Stimulated activated CD8-positive, alpha-beta memory T cell treated with anti-CD3 and anti-CD28 coated beads, Interleukin-7, amount 100 ng/mL, for 1 hour (primary cell): ENCODE results near the gene SSTR5.

Source experiments
- DNase-seq, 2 donors: peaks; one replicate each; pipeline ENCODE4 v3.0.0-alpha.2; 2020; ENCODE audit warnings: low read depth in 2 of 2

The SSTR5 gene

DNA sequence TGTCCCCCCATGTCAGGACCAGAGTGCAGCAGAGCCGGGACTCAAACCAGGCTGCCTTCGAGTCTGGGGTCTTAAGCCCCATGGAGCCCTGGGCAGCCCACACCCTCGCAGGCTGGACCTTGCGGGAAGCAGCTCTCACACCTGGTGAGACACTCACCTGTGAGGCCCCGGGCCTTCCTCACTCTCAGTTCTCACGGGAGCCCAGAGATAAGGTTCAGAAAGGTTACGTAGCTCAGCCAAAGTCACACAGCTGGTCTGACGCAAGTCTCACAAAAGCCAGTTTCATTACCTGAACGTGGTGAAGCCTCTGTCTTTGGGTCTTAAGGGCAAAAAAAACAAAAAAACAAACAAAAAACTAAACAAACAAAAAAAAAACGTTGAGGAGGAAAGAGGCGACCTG is 32.8 kb upstream of the SSTR5 start:
- DNase-seq, result no peak

- DNase-seq, result no peak
Observed at GRCh38 chr16:1040346-1040745, 32.2 kb upstream of the SSTR5 start.

GRCh38 chr16:1042049-1042744 is 30.4 kb upstream of the SSTR5 start:
- no peak for DNase-seq

GRCh38 chr16:1042866-1043265 is 29.7 kb upstream of the SSTR5 start:
- no peak for DNase-seq

DNA sequence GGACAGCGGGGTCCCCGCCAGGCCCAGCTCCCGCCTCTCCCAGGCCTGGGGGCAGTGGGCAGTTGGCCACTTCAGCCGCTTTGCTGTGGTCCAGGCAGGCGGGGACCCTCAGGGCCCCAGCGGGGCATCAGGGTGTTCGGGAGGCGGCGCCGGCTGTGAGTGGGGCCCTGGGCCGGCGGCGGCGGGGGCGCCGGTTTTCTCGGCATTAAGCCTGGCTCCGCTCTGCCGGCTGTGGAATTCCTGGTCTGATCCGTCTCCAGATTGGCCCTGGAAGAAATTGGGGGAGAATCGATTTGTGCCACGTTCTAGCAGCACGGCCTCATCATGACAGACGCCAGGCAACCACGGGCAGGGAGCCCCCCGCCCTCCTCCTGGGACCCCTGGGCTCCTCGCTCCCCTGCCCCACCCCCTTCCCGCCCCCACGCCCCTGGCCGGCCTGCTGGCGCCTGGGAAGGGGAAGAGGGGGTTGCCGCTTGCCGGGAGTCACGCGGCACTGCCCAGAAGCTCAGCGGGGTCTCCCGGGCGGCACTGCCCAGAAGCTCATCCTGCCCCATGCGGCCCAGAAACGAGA is 28.6 kb upstream of the SSTR5 start:
- DNase-seq, result no peak

GRCh38 chr16:1044460-1045309 is 27.9 kb upstream of the SSTR5 start:
- no peak for DNase-seq

- DNase-seq, result no peak
Observed at GRCh38 chr16:1045310-1045992, 27.1 kb upstream of the SSTR5 start.

DNA sequence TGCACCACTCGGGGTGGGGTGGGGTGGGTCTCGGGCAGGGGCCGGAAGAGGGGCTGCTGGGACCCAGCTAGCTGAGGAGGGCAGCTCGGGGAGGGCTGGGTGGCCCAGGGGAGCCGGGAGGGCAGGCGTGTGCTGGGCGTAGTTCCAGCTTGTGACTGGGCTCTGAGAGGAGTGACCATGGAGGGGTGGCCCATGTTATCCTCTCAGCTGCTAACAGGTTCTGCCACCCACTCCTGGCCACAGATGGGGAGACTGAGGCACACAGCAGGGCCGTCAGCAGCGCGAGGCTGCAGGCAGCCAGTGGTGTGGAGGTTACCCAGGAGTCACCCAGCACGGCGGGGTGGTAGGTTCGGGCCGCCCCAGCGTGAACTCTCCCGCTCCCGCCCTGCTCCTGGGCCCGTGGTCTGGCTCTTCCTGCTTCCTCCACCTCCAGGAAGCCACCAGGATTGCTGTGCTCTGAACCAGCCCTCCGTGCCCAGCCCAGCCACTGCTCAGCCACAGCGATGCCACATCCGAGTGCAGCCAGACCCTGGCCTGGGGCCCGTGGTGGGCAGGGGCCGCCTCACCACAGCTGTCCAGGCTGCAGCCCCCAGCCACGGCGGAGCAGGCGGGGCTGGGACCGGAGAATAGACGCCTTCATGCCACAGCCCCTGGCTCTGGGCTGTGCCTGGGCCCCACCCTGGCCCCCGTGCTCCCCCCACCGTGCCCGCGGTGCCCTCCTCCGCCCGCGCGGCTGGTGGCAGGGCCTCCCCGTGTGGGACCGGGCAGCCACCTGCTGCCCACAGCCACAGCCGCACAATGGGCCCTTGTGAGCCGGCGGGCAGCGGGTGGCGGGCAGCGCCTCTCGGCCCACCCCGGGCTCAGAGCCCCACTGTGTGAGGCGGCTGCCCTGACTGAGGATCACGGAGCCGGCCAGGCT is 26.3 kb upstream of the SSTR5 start:
- no peak for DNase-seq

DNA sequence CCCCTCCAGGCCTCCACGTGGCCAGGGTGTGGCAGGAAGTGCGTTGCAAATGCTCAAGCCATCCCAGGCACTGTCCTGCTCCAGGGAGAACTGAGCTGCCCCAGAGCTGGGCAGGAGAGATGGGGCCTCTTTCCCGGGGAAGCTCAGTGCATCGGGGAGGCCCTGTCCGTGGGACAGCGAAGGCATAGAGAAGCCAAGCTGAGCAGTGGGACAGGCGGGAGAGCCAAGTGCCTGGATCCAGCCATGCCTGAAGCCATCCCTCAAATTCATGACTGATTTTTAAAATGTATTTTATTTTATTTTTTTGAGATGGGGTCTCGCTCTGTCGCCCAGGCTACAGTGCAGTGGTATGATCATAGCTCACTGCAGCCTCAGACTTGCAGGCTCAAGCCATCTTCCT is 25.4 kb upstream of the SSTR5 start:
- DNase-seq, result no peak

DNA sequence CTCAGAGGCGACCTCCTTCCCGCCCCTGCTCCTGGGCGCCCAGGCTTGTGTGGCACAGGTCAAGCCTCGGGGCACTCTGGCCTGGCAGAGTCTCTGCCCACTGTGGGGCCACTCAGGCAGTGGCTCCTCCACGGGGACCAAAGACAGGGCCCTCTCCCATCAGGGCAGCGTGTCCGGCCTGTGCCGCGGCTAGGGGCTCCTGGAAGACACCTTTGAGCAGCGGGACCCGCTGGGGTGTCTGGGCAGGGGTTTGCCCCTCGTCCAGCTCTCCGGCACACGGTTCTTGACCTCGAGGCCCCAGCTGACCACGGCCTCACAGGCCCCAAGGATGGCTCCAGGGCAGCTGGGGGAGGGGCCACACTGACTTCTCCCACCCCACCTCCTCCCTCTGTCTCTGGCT is 24.7 kb upstream of the SSTR5 start:
- no peak for DNase-seq

DNA sequence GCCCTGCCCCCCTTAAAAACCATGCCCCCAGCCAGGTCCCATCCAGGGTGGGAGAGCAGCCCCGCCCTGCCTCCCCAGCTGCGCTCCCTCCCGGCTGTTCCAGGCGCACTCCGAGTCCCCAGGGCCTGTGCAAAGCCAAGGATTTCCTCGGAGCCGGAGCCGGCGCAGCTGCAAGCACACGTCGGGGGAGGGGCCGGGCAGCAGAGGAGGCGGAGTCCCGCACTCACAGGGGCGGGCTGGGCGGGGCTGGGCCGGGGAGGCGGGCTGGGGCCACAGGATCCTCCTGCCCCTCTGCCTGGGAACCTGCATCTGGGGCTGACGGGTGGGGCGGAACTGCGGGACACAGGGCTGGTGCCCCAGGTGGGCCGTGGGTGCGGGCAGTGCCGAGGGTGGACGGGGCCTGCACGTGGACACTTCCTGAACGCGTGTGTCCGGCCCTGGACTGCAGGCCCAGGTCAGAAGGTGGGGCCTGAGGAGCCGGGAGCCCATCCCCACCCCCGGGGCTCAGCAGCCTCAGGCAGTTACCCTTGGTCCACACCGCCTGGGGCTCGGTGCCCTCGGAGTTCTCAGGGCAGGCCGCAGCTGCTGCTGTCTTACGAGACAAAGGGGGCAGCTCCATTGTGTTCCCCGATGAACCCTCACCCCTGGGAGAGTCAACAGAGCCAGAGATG is 24.0 kb upstream of the SSTR5 start:
- no peak for DNase-seq

- no peak for DNase-seq
Observed at GRCh38 chr16:1049113-1049975, 23.2 kb upstream of the SSTR5 start.

GRCh38 chr16:1049976-1050247 is 22.6 kb upstream of the SSTR5 start:
- DNase-seq, result no peak

DNA sequence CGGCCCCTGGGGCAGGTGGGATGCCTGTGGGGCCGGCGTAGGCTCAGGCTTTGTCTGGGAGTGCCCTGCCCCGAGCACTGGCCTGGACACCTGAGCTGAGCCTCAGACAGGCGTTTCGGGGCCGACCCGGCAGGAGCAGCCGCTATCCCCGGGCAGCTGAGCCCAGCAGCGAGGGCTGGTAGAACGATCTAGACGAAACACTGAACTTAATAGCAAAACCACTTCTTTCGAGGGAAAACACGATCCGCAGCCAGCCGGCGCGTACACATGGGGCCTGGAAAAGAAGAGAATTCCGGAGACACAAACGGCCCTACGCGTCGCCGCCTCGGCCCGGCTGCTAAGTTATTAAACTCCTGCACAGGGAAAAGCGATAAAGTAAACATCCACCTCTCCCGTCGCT is 22.0 kb upstream of the SSTR5 start:
- no peak for DNase-seq

DNA sequence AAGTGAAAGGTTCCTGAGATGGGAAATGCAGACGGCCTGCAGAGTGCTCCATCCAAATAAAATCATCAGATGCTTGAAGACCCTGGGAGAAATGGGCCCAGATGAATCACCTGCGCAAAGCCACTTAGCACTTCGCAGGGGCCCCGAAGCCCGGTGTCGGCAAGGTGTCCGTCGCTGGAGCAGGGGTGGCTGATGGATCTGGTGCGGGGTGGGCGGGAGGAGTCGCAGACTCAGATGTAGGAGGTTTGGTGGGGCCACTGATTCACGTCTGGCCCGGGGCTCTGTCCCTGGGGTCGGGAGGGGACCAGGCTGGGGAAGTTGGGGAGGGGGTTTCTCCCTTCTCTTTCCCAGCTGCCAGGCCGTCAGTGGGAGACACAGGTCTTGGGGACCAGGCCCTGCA is 21.6 kb upstream of the SSTR5 start:
- DNase-seq, result no peak

DNA sequence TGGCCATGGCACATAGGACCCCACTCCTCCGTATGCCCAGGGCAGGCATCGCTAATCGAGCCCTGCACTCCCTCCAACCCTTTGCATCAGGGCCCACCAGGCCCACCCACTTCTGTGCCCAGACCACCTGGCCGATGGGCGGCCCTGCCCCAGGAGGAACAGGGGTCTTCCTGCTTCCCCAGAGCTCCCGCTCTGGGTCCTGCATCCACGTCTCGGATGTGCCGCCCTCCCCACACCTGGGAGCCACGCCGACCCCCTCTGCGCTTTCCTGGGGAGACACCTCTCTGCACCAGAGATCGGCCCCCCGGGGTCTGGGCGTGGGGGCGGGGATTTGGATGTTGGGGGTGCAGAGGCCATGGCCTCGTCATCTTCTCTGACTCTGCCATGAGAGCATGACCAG is 21.1 kb upstream of the SSTR5 start:
- DNase-seq, result no peak

- no peak for DNase-seq
Observed at GRCh38 chr16:1052721-1053120, 19.8 kb upstream of the SSTR5 start.

GRCh38 chr16:1053121-1053521 is 19.4 kb upstream of the SSTR5 start:
- DNase-seq, result no peak

DNA sequence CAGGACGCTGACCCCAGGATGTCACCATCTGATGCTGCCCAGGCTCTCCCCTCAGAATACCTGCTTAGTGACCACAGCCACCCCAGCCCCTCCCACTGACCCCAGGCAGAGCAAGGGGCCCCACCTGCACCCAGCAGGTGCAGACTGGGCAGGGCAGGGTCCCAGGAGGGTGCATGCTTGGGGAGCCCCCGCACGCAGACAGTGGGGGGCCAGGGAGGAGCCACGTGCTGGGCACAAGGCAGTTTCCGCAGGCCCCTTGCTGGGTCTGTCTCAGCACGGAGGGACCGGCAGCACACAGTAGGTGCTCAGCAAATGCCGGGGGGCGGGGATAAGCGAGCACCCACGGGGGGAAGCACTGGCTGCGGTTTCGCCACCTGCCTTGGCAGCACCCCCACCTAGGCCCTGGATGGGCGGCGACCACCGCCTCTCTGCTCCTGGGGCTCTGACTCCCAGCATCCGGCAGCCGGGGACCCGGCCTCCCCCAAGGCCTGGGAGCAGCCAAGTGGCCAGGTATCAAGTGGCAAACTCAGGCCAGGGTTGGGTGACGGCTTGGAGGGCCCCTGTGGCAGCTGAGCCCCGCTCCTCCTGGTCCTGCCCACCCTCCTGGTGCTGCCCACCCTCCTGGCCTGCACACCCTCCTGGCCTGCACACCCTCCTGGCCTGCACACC is 18.7 kb upstream of the SSTR5 start:
- no peak for DNase-seq
